HL-60/S4 treated with phorbol 12-myristate 13-acetate at 8.2 ng/mL for 4 days and 3 days (cell line): ENCODE results near the gene TOMM34.

Experiments used
- in situ Hi-C: fragments of 300-500 bp; cut with MboI; formaldehyde crosslinking; loops from 2 replicates; pipeline ENCODE4 v1.15.0; 2022; ENCODE audit warnings: low sequenced_read_pairs

The TOMM34 gene

GRCh38 chr20:44897133-44897532 lies 63.1 kb downstream of the TOMM34 start:
- in situ Hi-C loops, result no loop called here

GRCh38 chr20:44896583-44896982 lies 63.6 kb downstream of the TOMM34 start:
- in situ Hi-C loops, result no loop called here

- in situ Hi-C loops, result no loop called here
Measured at GRCh38 chr20:44894959-44895358, 65.2 kb downstream of the TOMM34 start.
